PC-9 (cell line): ENCODE data around the gene HLA-DOB.

Experiments
- EZH2 ChIP-seq: fragments of 200-600 bp; sonication (generic); IDR thresholded peaks from 2 replicates; pipeline ENCODE4 v1.8.0; 2017; ENCODE audit warnings: antibody characterized with exemption, low read depth
- TF ChIP-seq, protein P1 (sequence below): fragments of 200-600 bp; sonication (generic); conservative IDR thresholded peaks from 2 replicates; pipeline ENCODE4 v1.6.1; 2017; ENCODE audit warnings: mixed run types, antibody characterized with exemption, mild to moderate bottlenecking, moderate library complexity

DNA sequence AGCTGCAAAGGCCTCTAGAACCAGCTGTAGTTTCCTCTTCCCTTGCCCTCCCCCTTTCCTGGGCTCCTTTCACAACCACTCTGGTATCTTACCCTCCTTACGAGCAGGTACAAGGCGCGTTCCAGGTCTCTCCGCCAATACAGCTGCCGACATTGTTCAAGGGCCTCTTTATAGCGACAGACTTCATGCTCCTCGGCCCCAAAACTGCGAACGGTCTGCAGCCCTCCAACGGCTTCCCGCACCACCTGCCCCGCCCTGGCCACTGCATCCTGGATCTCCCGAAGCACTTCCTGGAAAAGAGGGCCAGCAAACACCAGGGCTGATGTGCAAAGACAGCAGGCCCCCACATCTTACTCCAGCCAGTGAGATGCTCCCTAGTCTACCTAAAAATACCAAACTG, 15.7 kb upstream of the HLA-DOB start:
- TF ChIP-seq, protein P1, sequence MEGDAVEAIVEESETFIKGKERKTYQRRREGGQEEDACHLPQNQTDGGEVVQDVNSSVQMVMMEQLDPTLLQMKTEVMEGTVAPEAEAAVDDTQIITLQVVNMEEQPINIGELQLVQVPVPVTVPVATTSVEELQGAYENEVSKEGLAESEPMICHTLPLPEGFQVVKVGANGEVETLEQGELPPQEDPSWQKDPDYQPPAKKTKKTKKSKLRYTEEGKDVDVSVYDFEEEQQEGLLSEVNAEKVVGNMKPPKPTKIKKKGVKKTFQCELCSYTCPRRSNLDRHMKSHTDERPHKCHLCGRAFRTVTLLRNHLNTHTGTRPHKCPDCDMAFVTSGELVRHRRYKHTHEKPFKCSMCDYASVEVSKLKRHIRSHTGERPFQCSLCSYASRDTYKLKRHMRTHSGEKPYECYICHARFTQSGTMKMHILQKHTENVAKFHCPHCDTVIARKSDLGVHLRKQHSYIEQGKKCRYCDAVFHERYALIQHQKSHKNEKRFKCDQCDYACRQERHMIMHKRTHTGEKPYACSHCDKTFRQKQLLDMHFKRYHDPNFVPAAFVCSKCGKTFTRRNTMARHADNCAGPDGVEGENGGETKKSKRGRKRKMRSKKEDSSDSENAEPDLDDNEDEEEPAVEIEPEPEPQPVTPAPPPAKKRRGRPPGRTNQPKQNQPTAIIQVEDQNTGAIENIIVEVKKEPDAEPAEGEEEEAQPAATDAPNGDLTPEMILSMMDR, result no peak
- no peak for TF ChIP-seq EZH2
